ENCODE results near the gene RFPL3. TPM values are rescaled to one million over a fixed set of nuclear protein-coding genes. Genes with fewer than 3 reads are reported as not detected.

The RFPL3 gene
- total RNA-seq, 3 donors from 2014 or later: not detected

DNA sequence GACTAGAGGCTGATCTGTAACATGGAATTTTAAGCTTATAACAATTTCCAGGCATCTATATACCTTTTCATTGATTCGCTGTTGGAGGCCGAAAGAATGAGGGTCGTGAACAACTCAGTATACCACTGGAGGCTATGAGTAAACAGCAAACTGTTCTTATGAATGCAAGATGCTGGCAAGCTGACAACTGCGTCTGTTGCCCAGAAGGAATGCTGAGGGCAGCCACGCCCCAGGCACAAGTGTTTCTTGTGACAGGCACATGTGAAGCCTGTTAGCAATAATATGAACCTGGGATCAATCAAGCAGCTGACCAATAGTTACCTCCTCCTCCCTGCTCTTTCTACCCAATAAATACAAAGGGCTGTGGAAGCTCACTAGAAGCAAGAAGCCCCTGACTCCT, 39.1 kb downstream of the RFPL3 start:
- no peaks in the 10 kb centered on the region for H3K4me1 Mint-ChIP-seq (ENCODE audit: low read depth)
- H3K27me3 Mint-ChIP-seq (ENCODE audit: low read depth): no peaks in the 10 kb centered on the region
- H3K4me3 Mint-ChIP-seq: no peak overlapping the region
- DNase-seq (no peak), ATAC-seq (no peak)
- H3K36me3 Mint-ChIP-seq (ENCODE audit: insufficient read depth): peaks cover 60% of the 10 kb centered on the region
- no peaks in the 10 kb centered on the region for H3K9me3 Mint-ChIP-seq

DNA sequence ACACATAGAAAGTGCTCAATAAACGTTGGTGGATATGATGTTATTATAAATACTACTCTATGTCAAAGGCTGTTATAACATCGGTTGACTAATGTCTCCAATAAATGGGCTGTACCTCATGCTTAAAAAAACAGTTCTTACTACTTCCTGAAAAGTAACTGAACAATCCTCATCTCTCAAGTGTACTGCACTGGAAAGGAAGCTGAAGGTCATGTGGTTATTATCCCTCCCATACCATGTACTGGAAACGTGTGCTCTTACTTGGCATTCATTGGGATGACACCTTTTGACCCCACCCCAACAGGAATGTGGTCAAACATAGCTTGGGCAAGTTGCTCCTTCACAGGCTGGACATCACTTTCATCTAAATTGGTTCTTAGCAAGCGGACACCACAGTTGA, 43.8 kb downstream of the RFPL3 start:
- Mint-ChIP-seq H3K4me3 (no peak overlapping the region), H3K9me3 (no peaks in the 10 kb centered on the region), H3K36me3 (ENCODE audit: insufficient read depth) (peaks cover 47% of the 10 kb centered on the region), H3K4me1 (ENCODE audit: low read depth) (no peaks in the 10 kb centered on the region), H3K27me3 (ENCODE audit: low read depth) (no peaks in the 10 kb centered on the region)
- no peak for ATAC-seq
- no peak for DNase-seq

DNA sequence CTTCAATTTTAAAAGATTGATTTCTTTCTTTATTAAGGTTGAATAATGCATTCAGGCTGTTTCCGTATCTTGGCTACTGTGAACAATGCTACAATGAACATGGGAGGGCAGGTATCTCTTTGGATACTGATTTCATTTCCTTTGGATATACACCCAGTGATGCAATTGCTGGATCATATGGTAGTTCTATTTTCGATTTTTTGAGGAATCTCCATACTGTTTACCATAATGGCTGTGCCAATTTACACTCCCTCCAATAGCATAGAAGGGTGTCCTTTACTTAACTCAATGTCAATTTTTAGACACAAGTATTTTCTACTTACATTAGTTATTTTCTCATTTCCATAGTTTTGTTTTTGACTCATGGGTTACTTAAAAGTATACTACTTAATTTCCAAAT, 46.4 kb downstream of the RFPL3 start:
- Mint-ChIP-seq H3K4me3 (no peak overlapping the region), H3K9me3 (no peaks in the 10 kb centered on the region), H3K4me1 (ENCODE audit: low read depth) (peaks cover 21% of the 10 kb centered on the region), H3K36me3 (ENCODE audit: insufficient read depth) (peaks cover 54% of the 10 kb centered on the region), H3K27me3 (ENCODE audit: low read depth) (no peaks in the 10 kb centered on the region)
- ATAC-seq (no peak), DNase-seq (no peak)

DNA sequence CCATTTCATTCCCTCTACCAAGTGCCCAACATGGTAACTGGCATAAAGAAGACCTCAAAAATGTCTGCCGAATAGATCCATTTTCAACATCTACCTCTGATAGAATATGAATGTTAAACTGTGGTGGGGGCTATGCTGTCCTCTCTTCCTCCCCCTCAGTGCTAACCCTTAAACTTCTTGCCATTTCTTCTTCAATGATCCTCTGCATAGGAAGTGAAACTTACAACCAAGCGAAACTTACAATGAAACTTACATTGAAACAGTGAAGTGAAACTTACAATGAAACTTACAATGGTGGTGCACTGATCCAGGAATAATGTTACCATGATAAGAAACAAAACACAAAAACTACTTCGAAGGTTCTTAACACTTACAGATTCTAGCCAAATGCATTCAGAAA, 49.6 kb downstream of the RFPL3 start:
- H3K36me3 Mint-ChIP-seq (ENCODE audit: insufficient read depth): peaks cover 38% of the 10 kb centered on the region
- DNase-seq: no peak
- no peak overlapping the region for H3K4me3 Mint-ChIP-seq
- peaks cover 43% of the 10 kb centered on the region for H3K4me1 Mint-ChIP-seq (ENCODE audit: low read depth)
- no peaks in the 10 kb centered on the region for H3K27me3 Mint-ChIP-seq (ENCODE audit: low read depth)
- H3K9me3 Mint-ChIP-seq: no peaks in the 10 kb centered on the region
- ATAC-seq: no peak

DNA sequence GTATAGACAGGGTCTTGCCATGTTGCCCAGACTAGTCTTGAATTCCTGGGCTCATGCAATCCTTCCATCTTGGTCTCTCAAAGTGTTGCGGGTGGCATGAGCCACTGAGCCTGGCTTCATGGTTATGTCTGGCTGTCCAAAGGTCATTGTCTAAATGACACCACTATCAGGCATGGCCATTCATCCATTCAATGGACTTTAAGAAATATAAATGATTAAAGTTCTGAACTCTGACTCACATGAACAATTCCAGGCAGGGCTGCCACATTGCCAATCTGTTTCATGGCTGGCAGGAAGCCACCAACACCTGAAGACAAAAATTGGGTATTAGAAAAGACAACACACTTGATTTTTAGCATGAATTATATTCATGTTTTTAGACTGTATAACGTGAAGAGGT, 50.3 kb downstream of the RFPL3 start:
- no peak overlapping the region for H3K4me3 Mint-ChIP-seq
- H3K9me3 Mint-ChIP-seq: no peaks in the 10 kb centered on the region
- ATAC-seq: no peak
- H3K4me1 Mint-ChIP-seq (ENCODE audit: low read depth): peaks cover 50% of the 10 kb centered on the region
- peaks cover 38% of the 10 kb centered on the region for H3K36me3 Mint-ChIP-seq (ENCODE audit: insufficient read depth)
- H3K27me3 Mint-ChIP-seq (ENCODE audit: low read depth): no peaks in the 10 kb centered on the region
- DNase-seq: no peak

DNA sequence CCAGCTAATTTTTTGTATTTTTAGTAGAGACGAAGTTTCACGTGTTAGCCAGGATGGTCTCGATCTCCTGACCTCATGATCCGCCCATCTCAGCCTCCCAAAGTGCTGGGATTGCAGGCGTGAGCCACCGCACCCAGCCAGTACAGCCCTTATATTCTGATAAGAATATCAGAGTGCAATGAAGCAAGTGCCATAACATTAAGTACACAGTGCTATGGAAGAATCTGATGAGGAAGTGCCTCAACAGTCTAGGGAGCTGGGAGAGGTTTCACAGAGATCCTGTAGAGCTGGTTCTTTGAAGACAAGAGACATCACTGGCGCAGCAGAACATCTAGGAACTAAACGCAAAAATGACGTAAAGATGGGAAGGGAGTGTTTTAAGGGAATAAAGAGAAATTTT, 52.3 kb downstream of the RFPL3 start:
- H3K36me3 Mint-ChIP-seq (ENCODE audit: insufficient read depth): peaks cover 33% of the 10 kb centered on the region
- ATAC-seq: no peak
- H3K4me3 Mint-ChIP-seq: peak overlapping the region; percentile 97
- no peaks in the 10 kb centered on the region for H3K9me3 Mint-ChIP-seq
- no peaks in the 10 kb centered on the region for H3K27me3 Mint-ChIP-seq (ENCODE audit: low read depth)
- peaks cover 52% of the 10 kb centered on the region for H3K4me1 Mint-ChIP-seq (ENCODE audit: low read depth)
- no peak for DNase-seq

DNA sequence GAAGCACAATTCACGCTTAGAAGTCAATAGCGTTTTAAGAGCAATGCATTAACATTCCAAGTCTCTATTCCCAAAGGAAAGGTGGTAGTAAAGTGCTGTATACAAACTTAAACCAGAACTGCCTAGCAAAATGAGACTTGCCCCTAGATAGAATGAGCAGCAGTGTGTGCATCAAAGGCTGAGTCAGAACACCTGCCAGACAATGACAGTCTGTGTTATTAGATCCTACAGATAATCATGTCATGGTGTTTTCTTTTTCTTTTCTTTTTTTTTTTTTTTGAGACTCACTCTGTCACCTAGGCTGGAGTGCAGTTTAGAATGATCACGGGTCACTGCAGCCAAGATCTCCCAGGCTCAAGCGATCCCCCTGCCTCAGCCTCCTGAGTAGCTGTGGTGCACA, 52.8 kb downstream of the RFPL3 start:
- Mint-ChIP-seq H3K4me3 (peak overlapping the region; percentile 97), H3K36me3 (ENCODE audit: insufficient read depth) (peaks cover 29% of the 10 kb centered on the region), H3K9me3 (no peaks in the 10 kb centered on the region), H3K27me3 (ENCODE audit: low read depth) (no peaks in the 10 kb centered on the region), H3K4me1 (ENCODE audit: low read depth) (peaks cover 52% of the 10 kb centered on the region)
- no peak for ATAC-seq
- DNase-seq: no peak

Other genes starting within 250 kb of the RFPL3 start
- gene C22orf42, start 198.6 kb upstream of the RFPL3 start, total RNA-seq: not detected
- gene RFPL2, start 152.8 kb upstream of the RFPL3 start, total RNA-seq: not detected
- not detected for gene SLC5A4, start 102.5 kb upstream of the RFPL3 start, total RNA-seq
- 100 to 1,000 TPM; 120 to 131 (median 124) TPM for gene RTCB, start 54.4 kb downstream of the RFPL3 start, total RNA-seq
- gene BPIFC, start 106.6 kb downstream of the RFPL3 start, total RNA-seq: not detected
- 10 to 100 TPM; 69.4 to 78.2 (median 77.4) TPM for gene FBXO7, start 116.9 kb downstream of the RFPL3 start, total RNA-seq